Nephron progenitor cell (in vitro differentiated cells): ENCODE measurements around the gene NRG2.

Source experiments
- DNase-seq: peaks from one replicate; pipeline ENCODE4 v3.0.0; 2021
- H3K27ac Mint-ChIP-seq: 2 replicates; pipeline ENCODE4 v1.8.0; 2021; ENCODE audit warnings: mild to moderate bottlenecking, moderate library complexity, mixed read lengths
- H3K27me3 Mint-ChIP-seq: 2 replicates; pipeline ENCODE4 v1.8.0; 2021; ENCODE audit warnings: mild to moderate bottlenecking, low read depth, mixed read lengths; ENCODE audit not compliant: poor library complexity
- H3K36me3 Mint-ChIP-seq: 2 replicates; pipeline ENCODE4 v1.8.0; 2021; ENCODE audit warnings: low read depth, mixed read lengths
- H3K4me1 Mint-ChIP-seq: 2 replicates; pipeline ENCODE4 v1.8.0; 2021; ENCODE audit warnings: mixed read lengths
- H3K4me3 Mint-ChIP-seq: 2 replicates; pipeline ENCODE4 v1.8.0; 2021; ENCODE audit warnings: mild to moderate bottlenecking, moderate library complexity, mixed read lengths
- H3K9me3 Mint-ChIP-seq: 2 replicates; pipeline ENCODE4 v1.8.0; 2021; ENCODE audit warnings: mild to moderate bottlenecking, moderate library complexity, mixed read lengths
- CTCF ChIP-seq: fragments of 200-600 bp; sonication (generic); IDR thresholded peaks from 2 replicates; pipeline ENCODE4 v1.5.0; 2021; ENCODE audit warnings: antibody characterized with exemption

The NRG2 gene

GRCh38 chr5:139910901-139911300 is 132.2 kb downstream of the NRG2 start:
- no peak for TF ChIP-seq CTCF
- H3K4me3 Mint-ChIP-seq = no peak overlapping the region
- DNase-seq = no peak
- H3K27me3 Mint-ChIP-seq = peaks cover 38% of the 10 kb centered on the region
- H3K4me1 Mint-ChIP-seq = no peaks in the 10 kb centered on the region
- H3K27ac Mint-ChIP-seq = no peak overlapping the region
- H3K9me3 Mint-ChIP-seq = no peaks in the 10 kb centered on the region
- H3K36me3 Mint-ChIP-seq = no peaks in the 10 kb centered on the region

GRCh38 chr5:139910036-139910435 is 133.1 kb downstream of the NRG2 start:
- no peaks in the 10 kb centered on the region for H3K9me3 Mint-ChIP-seq
- no peak overlapping the region for H3K27ac Mint-ChIP-seq
- DNase-seq = no peak
- TF ChIP-seq CTCF = no peak
- H3K27me3 Mint-ChIP-seq = peaks cover 31% of the 10 kb centered on the region
- no peaks in the 10 kb centered on the region for H3K36me3 Mint-ChIP-seq
- H3K4me1 Mint-ChIP-seq = no peaks in the 10 kb centered on the region
- H3K4me3 Mint-ChIP-seq = no peak overlapping the region

GRCh38 chr5:139908749-139909148 is 134.3 kb downstream of the NRG2 start:
- DNase-seq = no peak
- Mint-ChIP-seq H3K4me1 (no peaks in the 10 kb centered on the region), H3K9me3 (no peaks in the 10 kb centered on the region), H3K36me3 (no peaks in the 10 kb centered on the region), H3K27me3 (peaks cover 22% of the 10 kb centered on the region), H3K4me3 (no peak overlapping the region), H3K27ac (no peak overlapping the region)
- no peak for TF ChIP-seq CTCF

- DNase-seq = no peak
- Mint-ChIP-seq H3K4me3 (no peak overlapping the region), H3K9me3 (no peaks in the 10 kb centered on the region), H3K4me1 (peaks cover 8% of the 10 kb centered on the region), H3K27me3 (peaks cover 33% of the 10 kb centered on the region), H3K27ac (no peak overlapping the region), H3K36me3 (no peaks in the 10 kb centered on the region)
- TF ChIP-seq CTCF = no peak
Observed at GRCh38 chr5:139906661-139907060, 136.4 kb downstream of the NRG2 start.

- H3K9me3 Mint-ChIP-seq = no peaks in the 10 kb centered on the region
- peak; percentile 55 for DNase-seq
- TF ChIP-seq CTCF = no peak
- H3K27ac Mint-ChIP-seq = no peak overlapping the region
- H3K4me3 Mint-ChIP-seq = peak overlapping the region; percentile 69
- H3K36me3 Mint-ChIP-seq = no peaks in the 10 kb centered on the region
- peaks cover 8% of the 10 kb centered on the region for H3K4me1 Mint-ChIP-seq
- peaks cover 42% of the 10 kb centered on the region for H3K27me3 Mint-ChIP-seq
Observed at GRCh38 chr5:139904816-139905661, 138.1 kb downstream of the NRG2 start.

GRCh38 chr5:139904566-139904815 is 138.6 kb downstream of the NRG2 start:
- Mint-ChIP-seq H3K4me1 (peaks cover 8% of the 10 kb centered on the region), H3K9me3 (no peaks in the 10 kb centered on the region), H3K36me3 (no peaks in the 10 kb centered on the region), H3K27me3 (peaks cover 44% of the 10 kb centered on the region), H3K27ac (no peak overlapping the region), H3K4me3 (peak overlapping the region; percentile 69)
- no peak for DNase-seq
- no peak for TF ChIP-seq CTCF
